ENCODE data around the gene NRG3.

NRG3 gene

DNA sequence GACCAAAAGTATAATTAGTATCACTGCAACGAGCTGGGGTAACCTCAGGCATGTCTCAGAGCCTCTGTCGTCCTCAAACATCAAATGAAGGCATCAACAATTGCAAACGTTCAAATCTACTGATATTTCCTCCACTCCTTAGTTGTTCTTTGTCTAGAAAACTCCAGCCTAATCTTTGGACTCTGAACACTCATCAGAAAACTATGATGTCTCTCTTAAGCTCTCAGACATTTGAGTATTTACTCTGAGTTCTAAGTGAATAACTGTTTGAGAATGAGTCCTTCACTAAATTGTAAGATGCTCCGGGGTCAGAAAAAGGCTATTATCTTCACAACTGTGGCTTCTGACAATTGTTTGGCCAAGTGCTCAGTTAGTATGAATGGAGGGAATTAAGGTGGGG is 536.4 kb downstream of the NRG3 start:
- no peak for DNase-seq (ENCODE audit: extremely low read depth, insufficient read length)

DNA sequence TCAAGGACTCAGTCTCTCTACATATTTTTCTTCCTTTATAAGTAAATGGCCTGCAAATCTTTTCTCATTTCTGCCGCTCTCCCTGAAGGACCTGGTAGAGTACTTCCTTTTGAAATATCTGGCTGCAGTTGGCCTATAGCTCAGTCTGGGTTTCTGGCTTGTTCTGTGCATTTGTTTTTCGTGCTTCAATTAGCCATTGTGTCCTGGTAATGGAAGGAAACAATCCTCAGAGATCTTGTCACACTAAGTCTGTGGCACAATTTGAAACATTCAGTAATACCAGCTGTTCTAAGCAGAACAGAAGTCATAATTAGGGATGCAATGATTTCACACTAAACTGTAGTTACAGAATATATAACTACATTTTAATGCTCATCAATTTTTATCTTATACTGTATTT is 545.0 kb downstream of the NRG3 start:
- no peak for DNase-seq (ENCODE audit: extremely low read depth, insufficient read length)
- H3K4me3 ChIP-seq (replicated peaks; ENCODE audit: low read depth, low read length), result no peak overlapping the region
- no peaks in the 10 kb centered on the region for H3K36me3 ChIP-seq (ENCODE audit: control insufficient read depth, insufficient read depth, low read length)
- no peaks in the 10 kb centered on the region for H3K27me3 ChIP-seq (replicated peaks; ENCODE audit: control insufficient read depth, insufficient read depth, low read length)
- TF ChIP-seq, protein P1, sequence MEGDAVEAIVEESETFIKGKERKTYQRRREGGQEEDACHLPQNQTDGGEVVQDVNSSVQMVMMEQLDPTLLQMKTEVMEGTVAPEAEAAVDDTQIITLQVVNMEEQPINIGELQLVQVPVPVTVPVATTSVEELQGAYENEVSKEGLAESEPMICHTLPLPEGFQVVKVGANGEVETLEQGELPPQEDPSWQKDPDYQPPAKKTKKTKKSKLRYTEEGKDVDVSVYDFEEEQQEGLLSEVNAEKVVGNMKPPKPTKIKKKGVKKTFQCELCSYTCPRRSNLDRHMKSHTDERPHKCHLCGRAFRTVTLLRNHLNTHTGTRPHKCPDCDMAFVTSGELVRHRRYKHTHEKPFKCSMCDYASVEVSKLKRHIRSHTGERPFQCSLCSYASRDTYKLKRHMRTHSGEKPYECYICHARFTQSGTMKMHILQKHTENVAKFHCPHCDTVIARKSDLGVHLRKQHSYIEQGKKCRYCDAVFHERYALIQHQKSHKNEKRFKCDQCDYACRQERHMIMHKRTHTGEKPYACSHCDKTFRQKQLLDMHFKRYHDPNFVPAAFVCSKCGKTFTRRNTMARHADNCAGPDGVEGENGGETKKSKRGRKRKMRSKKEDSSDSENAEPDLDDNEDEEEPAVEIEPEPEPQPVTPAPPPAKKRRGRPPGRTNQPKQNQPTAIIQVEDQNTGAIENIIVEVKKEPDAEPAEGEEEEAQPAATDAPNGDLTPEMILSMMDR (IDR thresholded peaks at IDR 0.05; ENCODE audit: insufficient read depth, low read length, poor library complexity, severe bottlenecking), result no peak

More for the DNA sequence above, 536.4 kb downstream of the NRG3 start:
- Histone ChIP-seq H3K27me3 (replicated peaks; ENCODE audit: control insufficient read depth, insufficient read depth, low read length) (no peaks in the 10 kb centered on the region), H3K4me3 (replicated peaks; ENCODE audit: low read depth, low read length) (no peak overlapping the region), H3K36me3 (ENCODE audit: control insufficient read depth, insufficient read depth, low read length) (no peaks in the 10 kb centered on the region)
- TF ChIP-seq, protein P1 (IDR thresholded peaks at IDR 0.05; ENCODE audit: insufficient read depth, low read length, poor library complexity, severe bottlenecking), result no peak

DNA sequence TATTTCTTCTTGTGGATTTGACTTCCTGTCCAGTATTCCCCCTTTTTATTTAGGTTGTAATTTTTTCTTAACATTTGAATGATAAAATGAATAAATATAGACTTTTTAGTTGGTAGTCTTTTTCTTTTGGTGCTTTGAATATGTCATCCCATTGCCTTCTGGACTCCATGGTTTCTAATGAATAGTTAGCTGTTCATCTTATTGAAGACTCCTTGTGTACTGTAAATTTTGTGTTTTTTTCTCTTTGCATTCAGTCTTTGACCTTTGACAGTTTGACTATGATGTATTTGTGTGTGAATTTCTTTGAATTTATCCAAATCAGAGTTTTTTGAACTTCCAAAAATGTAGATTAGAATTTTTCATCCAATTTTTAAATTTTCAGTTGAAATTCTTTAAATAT is 554.3 kb downstream of the NRG3 start:
- no peak overlapping the region for H3K4me3 ChIP-seq (replicated peaks; ENCODE audit: low read depth, low read length)
- H3K36me3 ChIP-seq (ENCODE audit: control insufficient read depth, insufficient read depth, low read length), result no peaks in the 10 kb centered on the region
- TF ChIP-seq, protein P1 (IDR thresholded peaks at IDR 0.05; ENCODE audit: insufficient read depth, low read length, poor library complexity, severe bottlenecking), result no peak
- no peak for DNase-seq (ENCODE audit: extremely low read depth, insufficient read length)
- H3K27me3 ChIP-seq (replicated peaks; ENCODE audit: control insufficient read depth, insufficient read depth, low read length), result no peaks in the 10 kb centered on the region

DNA sequence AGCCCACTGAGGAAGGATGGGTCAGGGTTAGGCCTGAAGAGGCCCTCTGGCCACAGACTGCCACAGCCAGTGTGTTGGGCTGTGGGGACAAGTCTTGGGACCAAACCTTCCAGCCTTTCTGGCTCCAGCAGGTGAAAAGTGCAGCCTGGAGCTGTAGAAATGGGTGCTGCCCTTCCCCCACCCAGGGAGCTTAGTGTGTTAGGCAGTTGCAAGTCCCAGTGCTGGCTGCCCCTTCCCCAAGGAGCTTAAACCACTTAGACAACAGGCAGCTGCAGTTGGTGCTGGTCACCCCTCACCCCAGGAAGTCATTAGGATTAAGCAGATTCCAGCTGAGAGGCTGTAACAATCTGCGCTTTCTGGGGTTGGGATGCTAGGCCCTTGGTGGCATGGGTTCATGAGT is 563.3 kb downstream of the NRG3 start:
- TF ChIP-seq, protein P1 (IDR thresholded peaks at IDR 0.05; ENCODE audit: insufficient read depth, low read length, poor library complexity, severe bottlenecking), result no peak

DNA sequence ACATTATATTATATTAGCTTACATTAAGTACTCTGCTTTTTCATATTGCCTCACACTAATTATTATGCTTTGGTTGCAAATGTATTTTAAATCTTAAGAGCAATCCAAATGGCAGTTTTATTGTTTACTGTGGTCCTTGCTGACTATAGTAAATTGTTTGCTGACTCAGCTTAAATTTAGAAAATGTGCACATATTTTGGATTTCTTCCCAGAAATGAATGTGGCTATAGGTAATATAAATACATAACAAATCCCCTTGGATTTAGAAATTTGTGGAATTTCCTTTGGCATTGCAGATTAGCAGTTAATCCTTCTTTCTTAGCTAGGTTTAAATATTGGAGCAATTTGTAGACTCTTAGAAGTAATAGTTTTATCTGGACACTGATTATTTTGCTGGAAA is 565.8 kb downstream of the NRG3 start:
- no peak for DNase-seq (ENCODE audit: extremely low read depth, insufficient read length)
- no peak overlapping the region for H3K4me3 ChIP-seq (replicated peaks; ENCODE audit: low read depth, low read length)
- TF ChIP-seq, protein P1 (IDR thresholded peaks at IDR 0.05; ENCODE audit: insufficient read depth, low read length, poor library complexity, severe bottlenecking), result no peak
- no peaks in the 10 kb centered on the region for H3K27me3 ChIP-seq (replicated peaks; ENCODE audit: control insufficient read depth, insufficient read depth, low read length)
- H3K36me3 ChIP-seq (ENCODE audit: control insufficient read depth, insufficient read depth, low read length), result no peaks in the 10 kb centered on the region

More for the DNA sequence above, 563.3 kb downstream of the NRG3 start:
- no peak for DNase-seq (ENCODE audit: extremely low read depth, insufficient read length)
- no peaks in the 10 kb centered on the region for H3K36me3 ChIP-seq (ENCODE audit: control insufficient read depth, insufficient read depth, low read length)
- no peak overlapping the region for H3K4me3 ChIP-seq (replicated peaks; ENCODE audit: low read depth, low read length)
- no peaks in the 10 kb centered on the region for H3K27me3 ChIP-seq (replicated peaks; ENCODE audit: control insufficient read depth, insufficient read depth, low read length)

DNA sequence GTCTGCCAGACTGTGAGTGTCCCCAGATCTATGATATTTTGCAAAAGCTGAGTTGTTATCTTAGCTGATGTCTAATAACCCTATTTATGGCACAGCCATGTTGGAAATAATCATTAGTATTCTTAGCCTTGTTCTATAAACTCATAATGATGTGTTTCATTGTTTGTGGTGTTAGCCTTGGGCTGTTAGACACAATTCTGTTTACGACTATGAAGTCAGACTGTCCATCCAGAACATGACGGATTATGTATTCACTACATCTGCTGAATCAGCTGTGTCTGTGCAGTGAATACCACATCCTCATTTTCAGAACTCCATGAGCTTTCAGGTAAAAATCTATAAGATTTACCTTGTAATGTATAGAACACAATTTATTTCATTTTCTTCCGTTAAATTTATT is 577.1 kb downstream of the NRG3 start:
- H3K27me3 ChIP-seq (replicated peaks; ENCODE audit: control insufficient read depth, insufficient read depth, low read length), result no peaks in the 10 kb centered on the region
- no peak overlapping the region for H3K4me3 ChIP-seq (replicated peaks; ENCODE audit: low read depth, low read length)
- DNase-seq (ENCODE audit: extremely low read depth, insufficient read length), result no peak
- TF ChIP-seq, protein P1 (IDR thresholded peaks at IDR 0.05; ENCODE audit: insufficient read depth, low read length, poor library complexity, severe bottlenecking), result no peak
- H3K36me3 ChIP-seq (ENCODE audit: control insufficient read depth, insufficient read depth, low read length), result no peaks in the 10 kb centered on the region
